ENCODE results near the gene KRTAP3-1. TPM values are rescaled to one million over a fixed set of nuclear protein-coding genes. Genes with fewer than 3 reads are reported as not detected.
"Not testable (repeated sequence)": the region's sequence is repeated elsewhere in the genome, so short reads cannot be mapped to it uniquely, and the experiment has no call there.

Gene KRTAP3-1
- total and polyA plus RNA-seq, 2 experiments from 2014 or later, result not detected

- H3K9me2 ChIP-seq (ENCODE audit: insufficient read depth), result no peaks in the 10 kb centered on the region
- no peak overlapping the region for H3K4me3 ChIP-seq
- no peaks in the 10 kb centered on the region for H3K27me3 ChIP-seq (ENCODE audit: insufficient read depth)
- no peaks in the 10 kb centered on the region for H3K36me3 Mint-ChIP-seq (ENCODE audit: low read depth)
- no peaks in the 10 kb centered on the region for H3F3A ChIP-seq (replicated peaks; ENCODE audit: low read depth)
- ATAC-seq (no peak), DNase-seq (ENCODE audit: low spot score) (no peak)
- no peaks in the 10 kb centered on the region for H4K20me1 ChIP-seq (replicated peaks; ENCODE audit: insufficient read depth)
- no peaks in the 10 kb centered on the region for H3K79me2 ChIP-seq (replicated peaks; ENCODE audit: insufficient read depth)
- H3K4me2 ChIP-seq, result no peak overlapping the region
- H3K9me3 Mint-ChIP-seq, result no peaks in the 10 kb centered on the region
- H3K27ac ChIP-seq (ENCODE audit: low read depth), result no peak overlapping the region
- H3K4me1 Mint-ChIP-seq, result no peaks in the 10 kb centered on the region
- H3K4me3 Mint-ChIP-seq, result no peak overlapping the region
- no peaks in the 10 kb centered on the region for H3K4me1 ChIP-seq (ENCODE audit: insufficient read depth)
- no peak overlapping the region for H3K27ac Mint-ChIP-seq
- H2AFZ ChIP-seq, result no peak overlapping the region
- H3K27me3 Mint-ChIP-seq (ENCODE audit: insufficient read depth, low read depth, poor library complexity), result no peaks in the 10 kb centered on the region
- no peaks in the 10 kb centered on the region for H3K36me3 ChIP-seq (ENCODE audit: insufficient read depth)
- TF ChIP-seq ETS1 (IDR thresholded peaks at IDR 0.05) (no peak), EZH2 (IDR thresholded peaks at IDR 0.05; ENCODE audit: low read depth, unreplicated experiment) (no peak)
Observed at GRCh38 chr17:41002814-41003213, 6.1 kb downstream of the KRTAP3-1 start.

- Histone ChIP-seq H3K27ac (ENCODE audit: low read depth) (no peak overlapping the region), H3K4me1 (ENCODE audit: insufficient read depth) (no peaks in the 10 kb centered on the region), H4K20me1 (replicated peaks; ENCODE audit: insufficient read depth) (no peaks in the 10 kb centered on the region), H3F3A (replicated peaks; ENCODE audit: low read depth) (no peaks in the 10 kb centered on the region), H3K4me2 (no peak overlapping the region), H3K36me3 (ENCODE audit: insufficient read depth) (no peaks in the 10 kb centered on the region), H3K79me2 (replicated peaks; ENCODE audit: insufficient read depth) (no peaks in the 10 kb centered on the region), H2AFZ (no peak overlapping the region), H3K27me3 (ENCODE audit: insufficient read depth) (no peaks in the 10 kb centered on the region), H3K9me2 (ENCODE audit: insufficient read depth) (no peaks in the 10 kb centered on the region), H3K4me3 (no peak overlapping the region)
- Mint-ChIP-seq H3K9me3 (no peaks in the 10 kb centered on the region), H3K36me3 (ENCODE audit: low read depth) (no peaks in the 10 kb centered on the region), H3K4me3 (no peak overlapping the region), H3K4me1 (no peaks in the 10 kb centered on the region), H3K27me3 (ENCODE audit: insufficient read depth, low read depth, poor library complexity) (no peaks in the 10 kb centered on the region), H3K27ac (no peak overlapping the region)
- ATAC-seq (no peak), DNase-seq (ENCODE audit: low spot score) (no peak)
- TF ChIP-seq ZNF331 (CRISPR knock-in tag; IDR thresholded peaks at IDR 0.05; ENCODE audit: low read depth) (no peak), ZNF114 (CRISPR knock-in tag; IDR thresholded peaks at IDR 0.05) (no peak), POLR2AphosphoS5 (IDR thresholded peaks at IDR 0.05; ENCODE audit: low read depth) (no peak), JUNB (IDR thresholded peaks at IDR 0.05; ENCODE audit: unreplicated experiment) (no peak), EZH2 (IDR thresholded peaks at IDR 0.05; ENCODE audit: low read depth, unreplicated experiment) (no peak), NANOG (IDR thresholded peaks at IDR 0.05; ENCODE audit: borderline replicate concordance) (no peak), ETS1 (IDR thresholded peaks at IDR 0.05) (no peak), CTCF (conservative IDR thresholded peaks at IDR 0.05; ENCODE audit: low read depth in 2 of 2) (no peak), EZH2phosphoT487 (IDR thresholded peaks at IDR 0.05; ENCODE audit: unreplicated experiment) (no peak)
Observed at GRCh38 chr17:41001795-41002194, 7.1 kb downstream of the KRTAP3-1 start.

GRCh38 chr17:40999563-40999962 lies 9.4 kb downstream of the KRTAP3-1 start, which contains the start of gene KRTAP3-2:
KRTAP3-2 (minus strand) TSS chr17:40999906; CDS start chr17:40999853, 53 bp downstream.
- not testable (repeated sequence) for H3K9me3 Mint-ChIP-seq; H3K27ac Mint-ChIP-seq; H3K79me2 ChIP-seq (replicated peaks; ENCODE audit: insufficient read depth); H2AFZ ChIP-seq; H3K4me3 ChIP-seq; H3F3A ChIP-seq (replicated peaks; ENCODE audit: low read depth); H3K4me2 ChIP-seq; H3K9me2 ChIP-seq (ENCODE audit: insufficient read depth); H3K27me3 ChIP-seq (ENCODE audit: insufficient read depth); H3K36me3 ChIP-seq (ENCODE audit: insufficient read depth); H3K36me3 Mint-ChIP-seq (ENCODE audit: low read depth); ATAC-seq; H3K4me1 ChIP-seq (ENCODE audit: insufficient read depth); DNase-seq (ENCODE audit: low spot score); H3K27me3 Mint-ChIP-seq (ENCODE audit: insufficient read depth, low read depth, poor library complexity); H3K27ac ChIP-seq (ENCODE audit: low read depth); H3K4me1 Mint-ChIP-seq; H3K4me3 Mint-ChIP-seq; H4K20me1 ChIP-seq (replicated peaks; ENCODE audit: insufficient read depth)
